Breast epithelium (tissue), 4 donors: ENCODE results near the gene PPM1H. TPM values are rescaled to one million over a fixed set of nuclear protein-coding genes. Genes with fewer than 3 reads are reported as not detected.

Experiments
- DNase-seq, 2 donors: peaks; one replicate each; pipeline ENCODE4 v3.0.0-alpha.2; 2019; ENCODE audit warnings: low spot score in 2 of 2
- H3K27ac ChIP-seq, 2 donors: fragments of 200-600 bp; sonication (generic) in 1 of 2; one replicate each; pipeline ENCODE4 v1.5.1; 2016 to 2019; ENCODE audit warnings: mild to moderate bottlenecking in 1 of 2
- H3K27me3 ChIP-seq, 2 donors: fragments of 200-600 bp; sonication (generic) in 1 of 2; one replicate each; pipeline versions ENCODE4 v1.5.1 to v1.6.0; 2017 to 2019; ENCODE audit warnings: control low read depth in 1 of 2, mild to moderate bottlenecking in 1 of 2
- H3K36me3 ChIP-seq: fragments of 200-600 bp; one replicate; pipeline ENCODE4 v1.5.1; 2019
- H3K4me1 ChIP-seq, 2 donors: fragments of 200-600 bp; sonication (generic); one replicate each; pipeline ENCODE4 v1.5.1; 2016 to 2019; ENCODE audit warnings: control low read depth in 1 of 2
- H3K4me3 ChIP-seq, 3 donors: fragments of 200-600 bp; sonication (generic); 1 replicate in 2 of 3; 2 replicates in 1 of 3; pipeline ENCODE4 v1.5.1; 2016 to 2019; ENCODE audit warnings: mild to moderate bottlenecking in 3 of 3, moderate library complexity in 2 of 3
- H3K9me3 ChIP-seq, 2 donors: fragments of 200-600 bp; sonication (generic) in 1 of 2; one replicate each; pipeline ENCODE4 v1.5.1; 2016 to 2019; ENCODE audit warnings: control low read depth in 1 of 2
- CTCF ChIP-seq, 3 donors: fragments of 450-650 bp; IDR thresholded peaks; one replicate each; pipeline ENCODE4 v1.5.1; 2016 to 2017; ENCODE audit warnings: antibody characterized with exemption in 3 of 3, mild to moderate bottlenecking in 3 of 3, moderate library complexity in 3 of 3
- POLR2A ChIP-seq: fragments of 450-650 bp; IDR thresholded peaks from one replicate; pipeline ENCODE4 v1.6.1; 2016; ENCODE audit warnings: antibody characterized with exemption, mild to moderate bottlenecking, moderate library complexity
- POLR2AphosphoS5 ChIP-seq, 3 donors: sonication (generic); formaldehyde crosslinking; IDR thresholded peaks; one replicate each; pipeline ENCODE4 v1.6.1; 2017; ENCODE audit warnings: antibody characterized with exemption in 3 of 3
- intact Hi-C: fragments of 100-400 bp; cut with DNase I; formaldehyde crosslinking; loops from one replicate; pipeline ENCODE4 v1.15.1; 2023; ENCODE audit warnings: low total_unique reads
- total RNA-seq, 3 donors: library from RNA; depleted of rRNA; stranded (reverse); fragments of >200 nt; gene quantifications; one replicate each; pipeline ENCODE4 v1.1.0, GENCODE V29; 2016

PPM1H gene
- total RNA-seq, 3 donors from 2014 or later: 2.2 to 15.4 (median 13.5) TPM

GRCh38 chr12:62744551-62744950, 190.4 kb downstream of the PPM1H start:
- peaks cover 0 to 3% of the 10 kb centered on the region in 2 donors for H3K4me1 ChIP-seq
- no peak overlapping the region for H3K4me3 ChIP-seq
- TF ChIP-seq CTCF (IDR thresholded peaks at IDR 0.05) (no peak), POLR2A (no peak), POLR2AphosphoS5 (IDR thresholded peaks at IDR 0.05) (no peak)
- H3K36me3 ChIP-seq: no peaks in the 10 kb centered on the region
- no peak overlapping the region for H3K27ac ChIP-seq
- intact Hi-C loops: no loop called here
- DNase-seq: no peak
- H3K9me3 ChIP-seq: no peaks in the 10 kb centered on the region
- H3K27me3 ChIP-seq: no peaks in the 10 kb centered on the region

GRCh38 chr12:62739266-62740015, 195.5 kb downstream of the PPM1H start:
- peaks cover 0 to 6% of the 10 kb centered on the region in 2 donors for H3K4me1 ChIP-seq
- H3K9me3 ChIP-seq: no peaks in the 10 kb centered on the region
- no peaks in the 10 kb centered on the region for H3K27me3 ChIP-seq
- H3K4me3 ChIP-seq: peak overlapping the region in 1 of 3 donors; percentile 22
- no peak for DNase-seq
- TF ChIP-seq CTCF (IDR thresholded peaks at IDR 0.05): no peak
- TF ChIP-seq POLR2AphosphoS5 (IDR thresholded peaks at IDR 0.05): no peak
- H3K36me3 ChIP-seq: no peaks in the 10 kb centered on the region
- intact Hi-C loops: no loop called here
- H3K27ac ChIP-seq: peak overlapping the region in 1 of 2 donors; percentile 32

GRCh38 chr12:62738616-62739015, 196.3 kb downstream of the PPM1H start:
- H3K27ac ChIP-seq: no peak overlapping the region
- H3K4me3 ChIP-seq: no peak overlapping the region
- H3K4me1 ChIP-seq: peaks cover 0 to 6% of the 10 kb centered on the region in 2 donors
- H3K9me3 ChIP-seq: no peaks in the 10 kb centered on the region
- no peaks in the 10 kb centered on the region for H3K36me3 ChIP-seq
- DNase-seq: no peak
- TF ChIP-seq CTCF (IDR thresholded peaks at IDR 0.05): no peak
- no peak for TF ChIP-seq POLR2AphosphoS5 (IDR thresholded peaks at IDR 0.05)
- intact Hi-C loops: no loop called here
- H3K27me3 ChIP-seq: no peaks in the 10 kb centered on the region

GRCh38 chr12:62738105-62738504, 196.8 kb downstream of the PPM1H start:
- TF ChIP-seq CTCF (IDR thresholded peaks at IDR 0.05) (no peak), POLR2A (no peak), POLR2AphosphoS5 (IDR thresholded peaks at IDR 0.05) (no peak)
- Histone ChIP-seq H3K4me1 (peaks cover 0 to 6% of the 10 kb centered on the region in 2 donors), H3K9me3 (no peaks in the 10 kb centered on the region), H3K27me3 (no peaks in the 10 kb centered on the region), H3K4me3 (no peak overlapping the region), H3K36me3 (no peaks in the 10 kb centered on the region), H3K27ac (no peak overlapping the region)
- intact Hi-C loops: no loop called here
- DNase-seq: no peak

GRCh38 chr12:62737615-62738014, 197.3 kb downstream of the PPM1H start:
- TF ChIP-seq POLR2A: no peak
- TF ChIP-seq POLR2AphosphoS5 (IDR thresholded peaks at IDR 0.05): no peak
- TF ChIP-seq CTCF (IDR thresholded peaks at IDR 0.05): no peak
- Histone ChIP-seq H3K27me3 (no peaks in the 10 kb centered on the region), H3K36me3 (no peaks in the 10 kb centered on the region), H3K4me3 (no peak overlapping the region), H3K9me3 (no peaks in the 10 kb centered on the region), H3K27ac (no peak overlapping the region), H3K4me1 (peaks cover 0 to 6% of the 10 kb centered on the region in 2 donors)
- DNase-seq: no peak
- intact Hi-C loops: no loop called here
